SU-DHL-6 (cell line): Measurements from ENCODE around the gene LBX1.

Experiments used
- CTCF ChIP-seq: fragments of 200-600 bp; sonication (generic); IDR thresholded peaks from one replicate; pipeline ENCODE4 v1.5.1; 2017; ENCODE audit warnings: antibody characterized with exemption, mild to moderate bottlenecking, low read length, moderate library complexity; ENCODE audit not compliant: insufficient read depth, poor library complexity, severe bottlenecking
- EZH2phosphoT487 ChIP-seq: fragments of 200-600 bp; sonication (generic), shearing (Covaris generic); conservative IDR thresholded peaks from 2 replicates; pipeline ENCODE4 v1.6.1; 2018; ENCODE audit warnings: mild to moderate bottlenecking, antibody characterized with exemption, low read length, moderate library complexity, mixed read lengths

DNA sequence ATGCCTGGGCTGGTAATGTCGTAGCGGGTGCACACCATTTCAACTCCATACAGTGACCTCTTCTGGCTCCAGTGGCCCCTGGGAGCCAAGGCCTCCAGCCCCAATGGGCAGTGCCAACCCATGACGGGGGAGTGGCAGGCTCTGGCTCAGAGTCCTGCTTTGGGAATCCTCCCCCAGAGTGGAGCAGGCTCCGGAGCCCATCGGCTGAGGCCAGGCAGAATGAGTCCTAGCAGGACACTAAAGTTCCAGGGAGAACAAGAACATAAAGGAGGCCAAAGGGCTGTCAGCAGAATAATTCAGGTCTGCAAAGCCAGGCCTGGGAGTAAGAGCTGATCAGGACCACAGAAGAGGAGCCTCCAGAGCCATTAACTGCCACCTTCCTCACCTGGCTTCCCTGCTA is 33.3 kb downstream of the LBX1 start:
- no peak for TF ChIP-seq CTCF
- no peak for TF ChIP-seq EZH2phosphoT487
